HG02763 (cell line): ENCODE data around the gene ZYG11B.
"Not testable (repeated sequence)": the region's sequence is repeated elsewhere in the genome, so short reads cannot be mapped to it uniquely, and the experiment has no call there.

Experiments
- ATAC-seq: cut with Tn5 transposase; IDR thresholded peaks from one replicate; pipeline ENCODE4 v1.9.1; 2021; ENCODE audit warnings: mild to moderate bottlenecking, moderate library complexity; ENCODE audit not compliant: unreplicated experiment

The ZYG11B gene

GRCh38 chr1:52751589-52752483 is 25.6 kb downstream of the ZYG11B start:
- no peak for ATAC-seq

GRCh38 chr1:52752484-52752826 is 26.2 kb downstream of the ZYG11B start:
- ATAC-seq: no peak

- no peak for ATAC-seq
These were observed 26.9 kb downstream of the ZYG11B start for GRCh38 chr1:52753169-52753568.

- no peak for ATAC-seq
These were observed 29.8 kb downstream of the ZYG11B start for GRCh38 chr1:52756020-52756419.

GRCh38 chr1:52759908-52760307 is 33.7 kb downstream of the ZYG11B start:
- no peak for ATAC-seq

- ATAC-seq: no peak
These were observed 41.5 kb downstream of the ZYG11B start for GRCh38 chr1:52767596-52768280.

- ATAC-seq: no peak
These were observed 43.2 kb downstream of the ZYG11B start for GRCh38 chr1:52769346-52770033.

- ATAC-seq: no peak
These were observed 45.1 kb downstream of the ZYG11B start for GRCh38 chr1:52771384-52771783.

GRCh38 chr1:52786148-52786547 is 59.9 kb downstream of the ZYG11B start:
- ATAC-seq: no peak

- not testable (repeated sequence) for ATAC-seq
These were observed 64.2 kb downstream of the ZYG11B start for GRCh38 chr1:52790429-52790828.

GRCh38 chr1:52792036-52792435 is 65.8 kb downstream of the ZYG11B start:
- ATAC-seq: no peak

- not testable (repeated sequence) for ATAC-seq
These were observed 67.5 kb downstream of the ZYG11B start for GRCh38 chr1:52793717-52794116.

GRCh38 chr1:52795464-52795863 is 69.2 kb downstream of the ZYG11B start:
- no peak for ATAC-seq

GRCh38 chr1:52798331-52798730 is 72.1 kb downstream of the ZYG11B start:
- ATAC-seq: no peak

- no peak for ATAC-seq
These were observed 74.8 kb downstream of the ZYG11B start for GRCh38 chr1:52801011-52801410.

- not testable (repeated sequence) for ATAC-seq
These were observed 77.8 kb downstream of the ZYG11B start for GRCh38 chr1:52804083-52804482.

- ATAC-seq: no peak
These were observed 88.2 kb downstream of the ZYG11B start for GRCh38 chr1:52814465-52814864.

- ATAC-seq: not testable (repeated sequence)
These were observed 94.6 kb downstream of the ZYG11B start for GRCh38 chr1:52820830-52821229.

- ATAC-seq: no peak
These were observed 99.6 kb downstream of the ZYG11B start for GRCh38 chr1:52825868-52826267.

GRCh38 chr1:52834798-52835197 is 108.5 kb downstream of the ZYG11B start:
- no peak for ATAC-seq

GRCh38 chr1:52836035-52836434 is 109.8 kb downstream of the ZYG11B start:
- ATAC-seq: no peak

- ATAC-seq: not testable (repeated sequence)
These were observed 112.9 kb downstream of the ZYG11B start for GRCh38 chr1:52839175-52839574.
